Measurements from ENCODE around the gene SLC27A3. TPM values are rescaled to one million over a fixed set of nuclear protein-coding genes. Genes with fewer than 3 reads are reported as not detected.

The SLC27A3 gene
- total RNA-seq, 1 donor from 2014 or later, result 5.1 TPM

- DNase-seq (ENCODE audit: low read depth), result no peak
- peak overlapping the region; percentile 75 for H3K4me3 ChIP-seq (ENCODE audit: low read depth, low read length)
- TF ChIP-seq CTCF (conservative IDR thresholded peaks at IDR 0.05; ENCODE audit: low read depth, low read length), result no peak
These were observed 8.3 kb downstream of the SLC27A3 start for GRCh38 chr1:153783233-153784190.

- no peak for TF ChIP-seq CTCF (conservative IDR thresholded peaks at IDR 0.05; ENCODE audit: low read depth, low read length)
- DNase-seq (ENCODE audit: low read depth), result no peak
- no peak overlapping the region for H3K4me3 ChIP-seq (ENCODE audit: low read depth, low read length)
These were observed 11.0 kb downstream of the SLC27A3 start for GRCh38 chr1:153786038-153786790.

- DNase-seq (ENCODE audit: low read depth), result no peak
- H3K4me3 ChIP-seq (ENCODE audit: low read depth, low read length), result no peak overlapping the region
- no peak for TF ChIP-seq CTCF (conservative IDR thresholded peaks at IDR 0.05; ENCODE audit: low read depth, low read length)
These were observed 14.3 kb downstream of the SLC27A3 start for GRCh38 chr1:153789478-153790034.

- no peak overlapping the region for H3K4me3 ChIP-seq (ENCODE audit: low read depth, low read length)
- TF ChIP-seq CTCF (conservative IDR thresholded peaks at IDR 0.05; ENCODE audit: low read depth, low read length), result no peak
- no peak for DNase-seq (ENCODE audit: low read depth)
These were observed 15.2 kb downstream of the SLC27A3 start for GRCh38 chr1:153790313-153790965.

- no peak for DNase-seq (ENCODE audit: low read depth)
- H3K4me3 ChIP-seq (ENCODE audit: low read depth, low read length), result no peak overlapping the region
- no peak for TF ChIP-seq CTCF (conservative IDR thresholded peaks at IDR 0.05; ENCODE audit: low read depth, low read length)
These were observed 15.9 kb downstream of the SLC27A3 start for GRCh38 chr1:153790966-153791647.

GRCh38 chr1:153791648-153792253 lies 16.5 kb downstream of the SLC27A3 start:
- DNase-seq (ENCODE audit: low read depth), result no peak
- TF ChIP-seq CTCF (conservative IDR thresholded peaks at IDR 0.05; ENCODE audit: low read depth, low read length), result no peak
- no peak overlapping the region for H3K4me3 ChIP-seq (ENCODE audit: low read depth, low read length)
